Fibroblast of the aortic adventitia (primary cell): ENCODE measurements around the gene PAIP1. TPM values are rescaled to one million over a fixed set of nuclear protein-coding genes. Genes with fewer than 3 reads are reported as not detected.
A peak's percentile ranks its signal among the peaks of the same experiment; 100 is the strongest.
"Not testable (repeated sequence)": the region's sequence is repeated elsewhere in the genome, so short reads cannot be mapped to it uniquely, and the experiment has no call there.

Source experiments
- DNase-seq: peaks from one replicate; pipeline ENCODE4 v3.0.0-alpha.2; 2010; ENCODE audit warnings: low read depth
- H3K4me3 ChIP-seq: 2 replicates; pipeline ENCODE4 v1.5.1; 2011; ENCODE audit warnings: low read depth, mild to moderate bottlenecking, control low read depth, low read length, moderate library complexity
- total RNA-seq: library from RNA; depleted of rRNA; stranded (reverse); fragments of >200 nt; gene quantifications from 2 replicates; pipeline ENCODE4 v1.2.3, GENCODE V29; 2012; ENCODE audit warnings: low replicate concordance
- TF ChIP-seq, protein P1 (sequence below): IDR thresholded peaks from 2 replicates; pipeline ENCODE4 v1.5.1; 2011; ENCODE audit warnings: mild to moderate bottlenecking, low read length, control low read depth, inconsistent platforms; ENCODE audit not compliant: insufficient read depth

PAIP1 gene
- total RNA-seq, 1 donor, result 113 TPM

DNA sequence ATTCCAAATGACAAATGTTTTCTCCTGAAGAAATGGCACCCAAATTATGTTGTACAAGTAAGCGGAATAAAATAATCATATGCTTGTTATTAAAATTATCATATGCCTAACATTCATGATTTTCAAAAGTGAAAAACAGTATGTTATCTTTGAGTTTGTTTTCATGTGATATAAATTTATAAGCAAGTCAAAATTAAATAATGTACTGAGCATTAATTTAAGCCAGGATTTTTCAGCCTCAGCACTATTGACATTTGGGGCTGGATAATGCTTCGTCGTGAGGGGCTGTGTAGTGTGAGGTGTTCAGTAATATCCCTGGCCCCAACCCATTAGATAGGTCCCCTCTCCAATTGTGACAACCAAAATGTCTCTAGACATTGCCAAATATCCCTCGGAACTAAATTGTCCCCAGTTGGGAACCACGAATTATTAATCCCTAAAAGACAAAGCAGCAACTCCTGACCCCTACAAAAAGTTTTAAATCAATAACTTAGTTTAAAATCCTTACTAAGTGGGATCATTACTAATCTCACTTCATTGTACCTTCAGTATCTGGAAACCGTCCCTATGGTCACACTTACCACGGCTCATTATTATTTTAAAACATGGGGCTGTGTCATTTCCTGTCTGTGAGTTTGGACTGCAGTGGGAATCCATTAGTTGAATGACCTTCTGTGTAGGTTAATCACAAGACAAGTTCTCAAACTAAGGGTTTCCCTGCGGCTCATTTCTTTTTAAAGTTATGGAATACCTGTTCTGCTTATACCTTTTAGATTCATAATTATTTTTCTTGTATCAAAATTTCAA is 44.8 kb upstream of the PAIP1 start:
- peak overlapping the region; percentile 87 for H3K4me3 ChIP-seq
- peak; percentile 29 for DNase-seq
- TF ChIP-seq, protein P1, sequence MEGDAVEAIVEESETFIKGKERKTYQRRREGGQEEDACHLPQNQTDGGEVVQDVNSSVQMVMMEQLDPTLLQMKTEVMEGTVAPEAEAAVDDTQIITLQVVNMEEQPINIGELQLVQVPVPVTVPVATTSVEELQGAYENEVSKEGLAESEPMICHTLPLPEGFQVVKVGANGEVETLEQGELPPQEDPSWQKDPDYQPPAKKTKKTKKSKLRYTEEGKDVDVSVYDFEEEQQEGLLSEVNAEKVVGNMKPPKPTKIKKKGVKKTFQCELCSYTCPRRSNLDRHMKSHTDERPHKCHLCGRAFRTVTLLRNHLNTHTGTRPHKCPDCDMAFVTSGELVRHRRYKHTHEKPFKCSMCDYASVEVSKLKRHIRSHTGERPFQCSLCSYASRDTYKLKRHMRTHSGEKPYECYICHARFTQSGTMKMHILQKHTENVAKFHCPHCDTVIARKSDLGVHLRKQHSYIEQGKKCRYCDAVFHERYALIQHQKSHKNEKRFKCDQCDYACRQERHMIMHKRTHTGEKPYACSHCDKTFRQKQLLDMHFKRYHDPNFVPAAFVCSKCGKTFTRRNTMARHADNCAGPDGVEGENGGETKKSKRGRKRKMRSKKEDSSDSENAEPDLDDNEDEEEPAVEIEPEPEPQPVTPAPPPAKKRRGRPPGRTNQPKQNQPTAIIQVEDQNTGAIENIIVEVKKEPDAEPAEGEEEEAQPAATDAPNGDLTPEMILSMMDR, result no peak

DNA sequence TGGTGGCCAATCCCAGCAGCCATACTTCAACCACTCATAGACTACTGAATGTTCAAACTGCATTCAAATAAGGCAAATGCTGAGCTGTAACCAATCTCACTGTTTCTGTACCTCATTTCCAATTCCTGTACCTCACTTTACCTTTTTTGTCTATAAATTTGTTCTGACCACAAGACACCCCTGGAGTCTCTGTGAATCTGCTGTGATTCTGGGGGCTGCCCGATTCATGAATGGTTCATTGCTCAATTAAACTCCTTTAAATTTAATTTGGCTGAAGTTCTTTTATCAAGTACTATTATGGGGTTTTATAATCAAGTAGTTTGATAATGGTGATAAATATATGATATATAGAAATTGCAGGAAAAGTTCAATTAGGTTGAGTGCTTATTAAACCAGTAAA is 42.0 kb upstream of the PAIP1 start:
- not testable (repeated sequence) for DNase-seq, H3K4me3 ChIP-seq

- H3K4me3 ChIP-seq, result no peak overlapping the region
- TF ChIP-seq, protein P1, result no peak
- no peak for DNase-seq
Observed at GRCh38 chr5:43592363-43592762, 35.5 kb upstream of the PAIP1 start.

DNA sequence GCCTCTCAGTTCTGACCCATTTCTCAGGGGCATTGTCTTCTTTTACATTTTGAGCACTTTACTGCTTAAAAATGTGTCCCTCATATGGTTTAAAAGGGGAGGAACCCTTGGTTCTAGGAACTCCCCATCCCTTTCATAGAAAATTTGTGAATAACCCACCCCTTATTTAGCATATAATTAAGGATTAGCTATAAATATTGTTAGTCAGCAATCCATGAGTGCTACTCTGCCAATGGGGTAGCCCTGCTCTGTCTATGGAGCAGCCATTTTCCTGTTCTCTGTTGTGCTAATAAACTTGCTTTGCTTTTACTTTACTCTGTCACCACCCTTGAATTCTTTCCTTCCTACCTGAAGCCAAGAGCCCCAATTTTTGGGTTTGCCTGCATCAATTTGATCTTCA is 33.8 kb upstream of the PAIP1 start:
- TF ChIP-seq, protein P1, result no peak
- H3K4me3 ChIP-seq, result no peak overlapping the region
- DNase-seq, result no peak

DNA sequence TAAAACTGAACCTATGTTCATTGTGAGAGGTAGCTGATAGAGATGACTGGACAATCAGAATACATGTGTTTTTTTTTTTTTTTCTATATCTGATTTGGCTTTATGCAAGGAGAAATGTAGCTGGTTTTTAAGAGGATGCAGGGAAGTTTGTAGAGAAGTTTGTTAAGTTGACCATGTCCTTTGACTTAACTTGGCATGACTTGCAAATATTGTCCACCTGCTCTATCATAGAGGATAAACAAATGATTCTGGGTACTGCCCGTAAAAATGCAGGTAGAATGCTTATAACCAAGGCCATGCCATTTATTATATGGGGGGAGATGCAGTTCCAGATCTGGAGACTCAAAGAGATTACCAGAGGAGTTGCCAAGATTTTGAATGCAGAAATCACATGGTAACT is 32.4 kb upstream of the PAIP1 start:
- DNase-seq, result no peak
- no peak overlapping the region for H3K4me3 ChIP-seq
- TF ChIP-seq, protein P1, result no peak

- no peak overlapping the region for H3K4me3 ChIP-seq
- TF ChIP-seq, protein P1, result no peak
- no peak for DNase-seq
Observed at GRCh38 chr5:43588842-43589241, 32.0 kb upstream of the PAIP1 start.

DNA sequence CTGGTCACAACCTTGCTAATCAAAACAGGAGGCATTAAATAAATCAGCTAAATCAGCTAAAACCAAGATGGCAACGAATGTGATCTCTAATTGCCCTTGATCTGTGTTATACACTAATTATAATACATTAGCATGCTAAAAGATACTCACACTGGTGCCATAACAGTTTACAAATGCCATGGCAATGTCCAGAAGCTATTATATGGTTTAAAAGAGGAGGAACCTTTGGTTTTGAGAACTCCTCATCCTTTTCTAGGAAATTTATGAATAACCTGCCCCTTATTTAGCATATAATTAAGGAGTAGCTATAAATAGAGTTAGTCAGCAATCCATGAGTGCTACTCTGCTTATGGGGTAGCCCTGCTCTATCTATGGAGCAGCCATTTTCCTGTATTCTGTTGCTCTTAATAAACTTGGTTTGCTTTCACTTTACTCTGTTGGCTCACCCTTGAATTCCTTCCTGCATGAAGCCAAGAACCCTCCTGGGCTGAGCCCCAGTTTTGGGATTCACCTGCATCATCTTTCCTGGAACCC is 27.4 kb upstream of the PAIP1 start:
- no peak overlapping the region for H3K4me3 ChIP-seq
- TF ChIP-seq, protein P1, result no peak
- no peak for DNase-seq
